IMR-90 (cell line): ENCODE data around the gene UBN1. TPM values are rescaled to one million over a fixed set of nuclear protein-coding genes. Genes with fewer than 3 reads are reported as not detected.

Experiments
- ATAC-seq: fragments of 200-7000 bp; cut with Tn5 transposase; 2 replicates; pipeline ENCODE4 v1.9.1; 2020; ENCODE audit warnings: low read depth, mild to moderate bottlenecking, moderate library complexity
- BruUV-seq: library from RNA; stranded (reverse); fragments of 400-500 nt; replicated peaks from 2 replicates; lab custom pipeline; 2021; lab: Mats Ljungman, UMichigan
- CTCF ChIA-PET: fragments of 300-600 bp; formaldehyde crosslinking; extraction: SDS; loops from one replicate; lab custom pipeline; 2021; ENCODE audit warnings: antibody characterized with exemption; lab: Yijun Ruan, JAX
- POLR2A ChIA-PET: fragments of 300-600 bp; sonication (Branson Sonifier 250); formaldehyde crosslinking; loops from one replicate; lab custom pipeline; 2022; ENCODE audit warnings: antibody characterized with exemption; ENCODE audit not compliant: unreplicated experiment; lab: Charles Lee
- DNase-seq: peaks from one replicate; pipeline ENCODE4 v3.0.0; 2013
- H2AFZ ChIP-seq: replicated peaks from 2 replicates; pipeline ENCODE3; 2013; ENCODE audit warnings: low read length, mild to moderate bottlenecking; ENCODE audit not compliant: poor library complexity
- H2AK5ac ChIP-seq: 2 replicates; pipeline ENCODE4 v1.6.1; 2013; ENCODE audit warnings: low read depth, low read length, inconsistent platforms
- H2AK9ac ChIP-seq: replicated peaks from 2 replicates; pipeline ENCODE3; 2013; ENCODE audit warnings: mild to moderate bottlenecking, low read depth, low read length, moderate library complexity; ENCODE audit not compliant: poor library complexity
- H2BK120ac ChIP-seq: 2 replicates; pipeline ENCODE4 v1.6.1; 2013; ENCODE audit warnings: low read depth, low read length, inconsistent platforms
- H2BK15ac ChIP-seq: 3 replicates; pipeline ENCODE4 v1.6.1; 2013; ENCODE audit warnings: low read depth, low read length, inconsistent platforms
- H2BK20ac ChIP-seq: 2 replicates; pipeline ENCODE4 v1.6.1; 2013; ENCODE audit warnings: low read depth, mild to moderate bottlenecking, inconsistent platforms, low read length, moderate library complexity
- H2BK5ac ChIP-seq: 2 replicates; pipeline ENCODE4 v1.6.1; 2013; ENCODE audit warnings: mild to moderate bottlenecking, low read depth, low read length, inconsistent platforms; ENCODE audit not compliant: poor library complexity, severe bottlenecking
- H3K14ac ChIP-seq: replicated peaks from 2 replicates; pipeline ENCODE4 v1.6.1; 2013; ENCODE audit warnings: low read depth, low read length, inconsistent platforms
- H3K18ac ChIP-seq: 2 replicates; pipeline ENCODE4 v1.6.1; 2013; ENCODE audit warnings: low read depth, low read length, control low read depth
- H3K23ac ChIP-seq: 2 replicates; pipeline ENCODE4 v1.6.1; 2013; ENCODE audit warnings: low read depth, low read length, inconsistent platforms
- H3K27ac ChIP-seq: 2 replicates; pipeline ENCODE4 v1.5.1; 2013; ENCODE audit warnings: mild to moderate bottlenecking, control low read depth, low read length; ENCODE audit not compliant: insufficient read depth
- H3K27me3 ChIP-seq: 2 replicates; pipeline ENCODE4 v1.6.1; 2013; ENCODE audit warnings: low read length; ENCODE audit not compliant: control insufficient read depth, insufficient read depth
- H3K36me3 ChIP-seq: 2 replicates; pipeline ENCODE4 v1.6.1; 2013; ENCODE audit warnings: low read length, mixed read lengths; ENCODE audit not compliant: control insufficient read depth, insufficient read depth
- H3K4ac ChIP-seq: 2 replicates; pipeline ENCODE4 v1.6.1; 2013; ENCODE audit warnings: low read depth, low read length, inconsistent platforms
- H3K4me1 ChIP-seq: 2 replicates; pipeline ENCODE4 v1.6.1; 2013; ENCODE audit warnings: low read length, mixed read lengths; ENCODE audit not compliant: control insufficient read depth, insufficient read depth
- H3K4me2 ChIP-seq: 2 replicates; pipeline ENCODE4 v1.6.1; 2013; ENCODE audit warnings: low read depth, mild to moderate bottlenecking, control low read depth, low read length, moderate library complexity
- H3K4me3 ChIP-seq: 2 replicates; pipeline ENCODE4 v1.5.1; 2013; ENCODE audit warnings: low read depth, mild to moderate bottlenecking, control low read depth, low read length, moderate library complexity; ENCODE audit not compliant: insufficient read depth
- H3K56ac ChIP-seq: 2 replicates; pipeline ENCODE4 v1.6.1; 2013; ENCODE audit warnings: low read length, inconsistent platforms; ENCODE audit not compliant: insufficient read depth; ENCODE audit errors: extremely low read depth
- H3K79me1 ChIP-seq, 2 experiments: 2 replicates each; pipeline ENCODE4 v1.6.1; 2013; ENCODE audit warnings: low read length in 2 of 2, inconsistent platforms in 1 of 2, low read depth in 1 of 2
- H3K9ac ChIP-seq: 2 replicates; pipeline ENCODE4 v1.6.1; 2013; ENCODE audit warnings: low read depth, low read length, control low read depth
- H3K9me1 ChIP-seq: 2 replicates; pipeline ENCODE4 v1.6.1; 2013; ENCODE audit warnings: low read length, inconsistent platforms; ENCODE audit not compliant: insufficient read depth
- H3K9me3 ChIP-seq: 2 replicates; pipeline ENCODE4 v1.6.1; 2013; ENCODE audit warnings: low read length; ENCODE audit not compliant: control insufficient read depth, insufficient read depth
- H4K20me1 ChIP-seq: 2 replicates; pipeline ENCODE4 v1.6.1; 2013; ENCODE audit warnings: low read length, inconsistent platforms; ENCODE audit not compliant: insufficient read depth
- H4K5ac ChIP-seq: 2 replicates; pipeline ENCODE4 v1.6.1; 2013; ENCODE audit warnings: mild to moderate bottlenecking, low read depth, low read length, control low read depth
- H4K8ac ChIP-seq, 2 experiments: 2 replicates each; pipeline ENCODE4 v1.6.1; 2013; ENCODE audit warnings: low read depth in 2 of 2, low read length in 2 of 2, control low read depth in 1 of 2, inconsistent platforms in 1 of 2
- H4K91ac ChIP-seq: 2 replicates; pipeline ENCODE4 v1.6.1; 2013; ENCODE audit warnings: low read depth, low read length, inconsistent platforms; ENCODE audit not compliant: insufficient read depth
- BHLHE40 ChIP-seq: fragments of 150-350 bp; IDR thresholded peaks from 2 replicates; pipeline ENCODE4 v1.6.1; 2016; ENCODE audit warnings: mild to moderate bottlenecking, low read depth, low read length
- CEBPB ChIP-seq: IDR thresholded peaks from 2 replicates; pipeline ENCODE4 v1.6.1; 2012; ENCODE audit warnings: low read depth, low read length, improper control_type of control experiment
- CHD1 ChIP-seq: IDR thresholded peaks from 2 replicates; pipeline ENCODE4 v1.6.1; 2012; ENCODE audit warnings: low read depth, low read length, improper control_type of control experiment
- CTCF ChIP-seq: conservative IDR thresholded peaks from 2 replicates; pipeline ENCODE4 v1.5.1; 2012; ENCODE audit warnings: mild to moderate bottlenecking, low read depth, low read length, improper control_type of control experiment
- ELK1 ChIP-seq: fragments of 150-350 bp; IDR thresholded peaks from 2 replicates; pipeline ENCODE4 v1.6.1; 2016; ENCODE audit warnings: low read depth, mild to moderate bottlenecking, low read length, moderate library complexity, borderline replicate concordance
- FOS ChIP-seq: fragments of 150-350 bp; IDR thresholded peaks from 2 replicates; pipeline ENCODE4 v1.6.1; 2016; ENCODE audit warnings: low read depth, low read length
- MAFK ChIP-seq: IDR thresholded peaks from 2 replicates; pipeline ENCODE4 v1.6.1; 2012; ENCODE audit warnings: low read depth, low read length, improper control_type of control experiment
- MAZ ChIP-seq: IDR thresholded peaks from 2 replicates; pipeline ENCODE4 v1.6.1; 2012; ENCODE audit warnings: low read depth, mild to moderate bottlenecking, low read length, improper control_type of control experiment, moderate library complexity, borderline replicate concordance
- MXI1 ChIP-seq: IDR thresholded peaks from 2 replicates; pipeline ENCODE4 v1.6.1; 2012; ENCODE audit warnings: low read depth, mild to moderate bottlenecking, low read length, moderate library complexity, borderline replicate concordance
- NFE2L2 ChIP-seq: fragments of 150-350 bp; IDR thresholded peaks from 2 replicates; pipeline ENCODE4 v1.6.1; 2016; ENCODE audit warnings: low read depth, mild to moderate bottlenecking, low read length
- POLR2A ChIP-seq: IDR thresholded peaks from 2 replicates; pipeline ENCODE4 v1.6.1; 2012; ENCODE audit warnings: mild to moderate bottlenecking, low read depth, low read length
- RAD21 ChIP-seq: IDR thresholded peaks from 2 replicates; pipeline ENCODE4 v1.6.1; 2012; ENCODE audit warnings: low read length, improper control_type of control experiment
- RCOR1 ChIP-seq: IDR thresholded peaks from 2 replicates; pipeline ENCODE4 v1.6.1; 2012; ENCODE audit warnings: mild to moderate bottlenecking, low read length, improper control_type of control experiment; ENCODE audit not compliant: insufficient replicate concordance
- RFX5 ChIP-seq: IDR thresholded peaks from 2 replicates; pipeline ENCODE4 v1.8.0; 2012; ENCODE audit warnings: low read depth, mild to moderate bottlenecking, low read length, moderate library complexity
- SMC3 ChIP-seq: fragments of 150-350 bp; IDR thresholded peaks from 2 replicates; pipeline ENCODE4 v1.6.1; 2016; ENCODE audit warnings: low read depth, mild to moderate bottlenecking, antibody characterized with exemption, low read length, moderate library complexity
- USF2 ChIP-seq: fragments of 150-350 bp; IDR thresholded peaks from 2 replicates; pipeline ENCODE4 v1.6.1; 2017; ENCODE audit warnings: mild to moderate bottlenecking, antibody characterized with exemption, low read length, low read depth
- WGBS, 2 experiments: methylation state at CpG; one replicate each; pipeline versions ENCODE4 v1.1.5 to v1.1.7; 2013; ENCODE audit warnings: missing lambda C conversion rate in 2 of 2; ENCODE audit not compliant: insufficient read length in 1 of 2; ENCODE audit errors: extremely low coverage in 2 of 2; 5-methylcytosine and 5-hydroxymethylcytosine counted together
- dilution Hi-C: fragments of 300-500 bp; cut with HindIII; formaldehyde crosslinking; loops from one replicate; pipeline ENCODE4 v1.14.3; 2018; ENCODE audit warnings: low sequenced_read_pairs; ENCODE audit not compliant: unreplicated experiment
- in situ Hi-C: fragments of 300-500 bp; cut with MboI; formaldehyde crosslinking; loops from 3 replicates; pipeline ENCODE4 v1.14.3; 2019; ENCODE audit warnings: low sequenced_read_pairs, inconsistent platforms, mixed read lengths
- intact Hi-C: fragments of 100-400 bp; cut with micrococcal nuclease; formaldehyde crosslinking; loops from 2 replicates; pipeline ENCODE4 v1.10.0; 2022
- polyA plus RNA-seq, 3 experiments: library from polyadenylated mRNA; depleted of rRNA; stranded (reverse); fragments of >200 nt; gene quantifications; 2 replicates each; pipeline ENCODE4 v1.2.3, GENCODE V29; 2012; ENCODE audit warnings: low replicate concordance in 1 of 3
- total RNA-seq: library from RNA; depleted of rRNA; stranded (reverse); fragments of >200 nt; gene quantifications from 2 replicates; pipeline ENCODE4 v1.2.3, GENCODE V29; 2012

UBN1 gene
- total and polyA plus RNA-seq, 2 of the 4 experiments (the other 2 are of a cell fraction) = 5.7 to 16.3 TPM

GRCh38 chr16:4886151-4886550 lies 38.9 kb downstream of the UBN1 start:
- Histone ChIP-seq H2AFZ (no peak overlapping the region), H3K4me3 (no peak overlapping the region), H2AK9ac (no peak overlapping the region), H3K36me3 (peaks cover 48% of the 10 kb centered on the region), H3K79me1 (peaks cover 0 to 19% of the 10 kb centered on the region in 2 experiments; a peak in 3 of 4 replicates), H3K14ac (no peak overlapping the region), H2BK15ac (no peak overlapping the region), H2BK120ac (no peak overlapping the region), H4K91ac (no peak overlapping the region), H3K9ac (no peak overlapping the region), H3K23ac (no peak overlapping the region), H3K56ac (no peak overlapping the region), H4K8ac (no peak overlapping the region), H4K20me1 (peaks cover 16% of the 10 kb centered on the region), H3K4me2 (no peak overlapping the region), H3K18ac (no peak overlapping the region), H3K4me1 (peaks cover 9% of the 10 kb centered on the region), H3K9me3 (no peaks in the 10 kb centered on the region), H3K27ac (no peak overlapping the region), H2BK20ac (no peak overlapping the region), H3K4ac (no peak overlapping the region), H3K27me3 (no peaks in the 10 kb centered on the region), H3K9me1 (peaks cover 9% of the 10 kb centered on the region), H2AK5ac (no peak overlapping the region), H4K5ac (no peak overlapping the region), H2BK5ac (no peak overlapping the region)
- intact Hi-C loops = no loop called here
- TF ChIP-seq CHD1 (no peak), ELK1 (no peak), POLR2A (no peak), RAD21 (no peak), CTCF (no peak), BHLHE40 (no peak), RFX5 (no peak), SMC3 (no peak), NFE2L2 (no peak), USF2 (no peak), FOS (no peak), MAZ (no peak), RCOR1 (no peak), MXI1 (no peak), MAFK (no peak), CEBPB (no peak)
- CTCF ChIA-PET = interaction anchor here (0.6 kb wide), 1 partner anchor 14 kb away, joined by 3 read pairs; no protein-coding TSS in a partner anchor
- 100% methylated on average over 2 of the region's 5 CpGs; no CpG with 5 or more reads in 1 of the 2 experiments for WGBS, 2 experiments
- POLR2A ChIA-PET = no interaction called here
- no TSS peak for BruUV-seq
- in situ Hi-C loops = loop anchor here (10.0 kb wide), 1 partner anchor 59 kb away; no protein-coding TSS in a partner anchor
- DNase-seq (no peak), ATAC-seq (no peak)
- dilution Hi-C loops = no loop called here
